Frontal cortex (tissue), 4 donors: ENCODE data around the gene GPX7. TPM values are rescaled to one million over a fixed set of nuclear protein-coding genes. Genes with fewer than 3 reads are reported as not detected.

Experiments used
- DNase-seq, 2 donors: peaks; one replicate each; pipeline ENCODE4 v3.0.0; 2012; ENCODE audit warnings: low spot score in 2 of 2
- FAIRE-seq: peaks from 2 replicates; lab custom pipeline; 2012; peaks lifted over from hg19 to GRCh38; lab: Jason Lieb, UNC
- total RNA-seq: library from RNA; depleted of rRNA; stranded (reverse); fragments of >200 nt; gene quantifications from one replicate; pipeline ENCODE4 v1.2.3, GENCODE V29; 2014
- donor health status: control.
- donor health status: control.
- donor health status: control.

Gene GPX7
- total RNA-seq, 1 donor from 2014 or later, result 29.3 TPM

GRCh38 chr1:52582116-52582696, 20.0 kb upstream of the GPX7 start:
- FAIRE-seq, result no peak
- no peak for DNase-seq

GRCh38 chr1:52585474-52585873, 16.7 kb upstream of the GPX7 start:
- no peak for DNase-seq
- no peak for FAIRE-seq

GRCh38 chr1:52588027-52588426, 14.1 kb upstream of the GPX7 start:
- no peak for DNase-seq
- no peak for FAIRE-seq

GRCh38 chr1:52588535-52588934, 13.6 kb upstream of the GPX7 start:
- DNase-seq (no peak), FAIRE-seq (no peak)

- FAIRE-seq (no peak), DNase-seq (no peak)
Observed at GRCh38 chr1:52590266-52590665, 11.9 kb upstream of the GPX7 start.

- no peak for FAIRE-seq
- DNase-seq, result no peak
Observed at GRCh38 chr1:52592637-52593323, 9.4 kb upstream of the GPX7 start.

- FAIRE-seq (no peak), DNase-seq (no peak)
Observed at GRCh38 chr1:52593495-52593894, 8.7 kb upstream of the GPX7 start.

- DNase-seq (no peak), FAIRE-seq (no peak)
Observed at GRCh38 chr1:52595061-52595460, 7.1 kb upstream of the GPX7 start.

- FAIRE-seq (no peak), DNase-seq (no peak)
Observed at GRCh38 chr1:52597912-52598311, 4.3 kb upstream of the GPX7 start.

GRCh38 chr1:52598729-52599128, 3.4 kb upstream of the GPX7 start:
- FAIRE-seq, result no peak
- no peak for DNase-seq

- DNase-seq (no peak), FAIRE-seq (no peak)
Observed at GRCh38 chr1:52599236-52599635, 2.9 kb upstream of the GPX7 start.

GRCh38 chr1:52600533-52601179, 1.5 kb upstream of the GPX7 start:
- no peak for DNase-seq
- no peak for FAIRE-seq

GRCh38 chr1:52601519-52601918, 652 bp upstream of the GPX7 start:
- FAIRE-seq (no peak), DNase-seq (no peak)

GRCh38 chr1:52602856-52603600, 857 bp downstream of the GPX7 start:
- peak in 1 of 2 donors; percentile 21 for DNase-seq
- FAIRE-seq, result no peak

- DNase-seq (no peak), FAIRE-seq (no peak)
Observed at GRCh38 chr1:52603630-52604029, 1.5 kb downstream of the GPX7 start.

- DNase-seq (no peak), FAIRE-seq (no peak)
Observed at GRCh38 chr1:52604063-52604770, 2.0 kb downstream of the GPX7 start.

- DNase-seq (no peak), FAIRE-seq (no peak)
Observed at GRCh38 chr1:52613636-52614373, 11.6 kb downstream of the GPX7 start.

GRCh38 chr1:52614671-52615070, 12.5 kb downstream of the GPX7 start:
- no peak for FAIRE-seq
- no peak for DNase-seq

GRCh38 chr1:52615489-52616042, 13.4 kb downstream of the GPX7 start:
- FAIRE-seq (no peak), DNase-seq (no peak)
